HEK293T (cell line): Measurements from ENCODE around the gene TSPAN6.

Experiments
- CTCF ChIA-PET: fragments of 350-600 bp; formaldehyde crosslinking; extraction: SDS; loops from one replicate; lab custom pipeline; 2021; ENCODE audit warnings: antibody characterized with exemption, inconsistent platforms; lab: Yijun Ruan, JAX
- POLR2A ChIA-PET: fragments of 350-600 bp; formaldehyde crosslinking; extraction: SDS; loops from one replicate; lab custom pipeline; 2020; ENCODE audit warnings: antibody characterized with exemption, inconsistent platforms; lab: Yijun Ruan, JAX
- DNase-seq: peaks from one replicate; pipeline ENCODE4 v3.0.0; 2012; ENCODE audit warnings: mixed read lengths; ENCODE audit errors: extremely low spot score
- ARNT ChIP-seq: fragments of 450-650 bp; IDR thresholded peaks from 2 replicates; pipeline ENCODE4 v1.6.1; 2017; ENCODE audit warnings: mild to moderate bottlenecking
- BHLHE40 ChIP-seq: fragments of 450-650 bp; IDR thresholded peaks from 2 replicates; pipeline ENCODE4 v1.6.1; 2016; ENCODE audit warnings: mild to moderate bottlenecking, moderate library complexity, borderline replicate concordance
- CTBP1 ChIP-seq: fragments of 450-650 bp; IDR thresholded peaks from 2 replicates; pipeline ENCODE4 v1.6.1; 2016; ENCODE audit warnings: borderline replicate concordance
- ELF4 ChIP-seq: fragments of 450-650 bp; IDR thresholded peaks from 2 replicates; pipeline ENCODE4 v1.6.1; 2017; ENCODE audit warnings: antibody characterized with exemption
- FOXA1 ChIP-seq: fragments of 450-650 bp; IDR thresholded peaks from 2 replicates; pipeline ENCODE4 v1.6.1; 2016; ENCODE audit warnings: mild to moderate bottlenecking
- FOXK2 ChIP-seq: fragments of 450-650 bp; IDR thresholded peaks from 2 replicates; pipeline ENCODE4 v1.6.1; 2016; ENCODE audit warnings: mild to moderate bottlenecking
- FOXM1 ChIP-seq: fragments of 450-650 bp; IDR thresholded peaks from 2 replicates; pipeline ENCODE4 v1.6.1; 2017; ENCODE audit warnings: mild to moderate bottlenecking, borderline replicate concordance
- HDGF ChIP-seq: fragments of 450-650 bp; IDR thresholded peaks from 2 replicates; pipeline ENCODE4 v1.6.1; 2017; ENCODE audit warnings: antibody characterized with exemption, borderline replicate concordance
- L3MBTL2 ChIP-seq: fragments of 450-650 bp; conservative IDR thresholded peaks from 2 replicates; pipeline ENCODE4 v1.6.1; 2016; ENCODE audit warnings: mild to moderate bottlenecking
- LEF1 ChIP-seq: fragments of 450-650 bp; IDR thresholded peaks from 2 replicates; pipeline ENCODE4 v1.6.1; 2017; ENCODE audit warnings: mild to moderate bottlenecking, borderline replicate concordance
- NFRKB ChIP-seq: fragments of 450-650 bp; IDR thresholded peaks from 2 replicates; pipeline ENCODE4 v1.6.1; 2016; ENCODE audit warnings: mild to moderate bottlenecking, moderate library complexity
- SP1 ChIP-seq: fragments of 450-650 bp; IDR thresholded peaks from 2 replicates; pipeline ENCODE4 v1.6.1; 2017
- SUZ12 ChIP-seq: fragments of 450-650 bp; IDR thresholded peaks from 2 replicates; pipeline ENCODE4 v1.6.1; 2016; ENCODE audit warnings: mild to moderate bottlenecking
- TARDBP ChIP-seq: fragments of 450-650 bp; IDR thresholded peaks from 2 replicates; pipeline ENCODE4 v1.6.1; 2016
- ZNF384 ChIP-seq: fragments of 450-650 bp; IDR thresholded peaks from 2 replicates; pipeline ENCODE4 v1.6.1; 2016
- TF ChIP-seq, protein P1 (sequence below): fragments of 450-650 bp; IDR thresholded peaks from 2 replicates; pipeline ENCODE4 v1.6.1; 2016

TSPAN6 gene

DNA sequence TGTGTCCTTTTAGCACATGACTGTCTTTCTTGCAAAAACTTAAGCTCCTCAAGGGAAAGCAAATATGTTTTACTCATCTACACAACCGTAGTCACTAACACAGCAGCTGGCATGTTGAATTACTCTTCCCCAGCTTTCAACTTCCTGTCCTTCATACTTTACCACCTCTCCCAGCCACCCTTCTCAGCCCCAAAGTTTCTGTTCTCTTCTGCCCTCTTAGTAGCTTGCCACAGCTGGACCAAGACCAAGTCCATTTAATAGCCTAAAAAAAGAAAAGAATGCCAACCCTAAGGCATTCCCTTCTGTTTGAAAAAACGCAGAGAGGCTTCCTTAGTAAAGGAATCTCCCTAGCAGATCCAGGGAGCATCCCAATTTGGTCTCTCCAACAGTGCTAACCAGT is 44.1 kb upstream of the TSPAN6 start:
- TF ChIP-seq ARNT (no peak), TARDBP (no peak), ZNF384 (no peak), ELF4 (no peak), BHLHE40 (no peak), CTBP1 (no peak), FOXM1 (no peak), HDGF (no peak), L3MBTL2 (no peak), NFRKB (no peak), FOXK2 (no peak)
- TF ChIP-seq, protein P1, sequence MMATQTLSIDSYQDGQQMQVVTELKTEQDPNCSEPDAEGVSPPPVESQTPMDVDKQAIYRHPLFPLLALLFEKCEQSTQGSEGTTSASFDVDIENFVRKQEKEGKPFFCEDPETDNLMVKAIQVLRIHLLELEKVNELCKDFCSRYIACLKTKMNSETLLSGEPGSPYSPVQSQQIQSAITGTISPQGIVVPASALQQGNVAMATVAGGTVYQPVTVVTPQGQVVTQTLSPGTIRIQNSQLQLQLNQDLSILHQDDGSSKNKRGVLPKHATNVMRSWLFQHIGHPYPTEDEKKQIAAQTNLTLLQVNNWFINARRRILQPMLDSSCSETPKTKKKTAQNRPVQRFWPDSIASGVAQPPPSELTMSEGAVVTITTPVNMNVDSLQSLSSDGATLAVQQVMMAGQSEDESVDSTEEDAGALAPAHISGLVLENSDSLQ = no peak
- ChIA-PET CTCF (interaction anchor here (2.6 kb wide), 1 partner anchor 88 kb away, joined by 15 read pairs; no protein-coding TSS in a partner anchor), POLR2A (no interaction called here)
- DNase-seq = no peak

DNA sequence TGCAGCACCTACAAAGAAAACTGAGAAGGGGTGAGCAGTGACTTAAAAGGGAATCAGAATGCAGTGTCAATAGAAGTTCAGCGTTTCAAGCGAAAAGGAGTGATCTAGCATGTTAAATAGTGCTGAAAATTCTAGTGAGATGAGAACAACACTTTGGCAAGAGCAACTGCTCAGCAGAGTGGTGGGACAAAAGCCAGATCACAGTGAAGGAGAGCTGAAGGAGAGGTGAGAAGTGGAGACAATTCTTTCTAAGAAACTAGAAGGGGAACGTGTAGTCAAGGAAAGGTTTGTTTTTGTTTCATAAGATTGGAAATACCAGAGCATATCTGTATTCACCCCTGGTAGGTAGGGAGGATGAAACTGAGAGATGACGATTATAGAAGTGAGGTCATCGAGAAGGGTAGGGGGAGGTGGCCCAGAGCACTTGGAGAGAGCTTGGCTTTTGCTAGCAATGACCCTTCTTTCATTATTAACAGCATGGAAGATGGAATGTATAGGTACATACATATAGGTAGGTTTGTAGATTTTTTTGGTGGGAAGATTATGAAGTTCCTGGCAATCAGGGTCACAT is 41.1 kb upstream of the TSPAN6 start:
- CTCF ChIA-PET = interaction anchor here (1.6 kb wide), 1 partner anchor 91 kb away, joined by 4 read pairs; no protein-coding TSS in a partner anchor
- POLR2A ChIA-PET = no interaction called here
- no peak for TF ChIP-seq FOXA1
- no peak for TF ChIP-seq FOXK2
- no peak for TF ChIP-seq TARDBP
- TF ChIP-seq NFRKB = no peak
- no peak for TF ChIP-seq SP1
- TF ChIP-seq CTBP1 = no peak
- no peak for TF ChIP-seq FOXM1
- no peak for TF ChIP-seq ZNF384
- TF ChIP-seq ELF4 = no peak
- TF ChIP-seq L3MBTL2 = no peak
- TF ChIP-seq, protein P1 = no peak
- no peak for TF ChIP-seq LEF1
- no peak for TF ChIP-seq ARNT
- DNase-seq = no peak

DNA sequence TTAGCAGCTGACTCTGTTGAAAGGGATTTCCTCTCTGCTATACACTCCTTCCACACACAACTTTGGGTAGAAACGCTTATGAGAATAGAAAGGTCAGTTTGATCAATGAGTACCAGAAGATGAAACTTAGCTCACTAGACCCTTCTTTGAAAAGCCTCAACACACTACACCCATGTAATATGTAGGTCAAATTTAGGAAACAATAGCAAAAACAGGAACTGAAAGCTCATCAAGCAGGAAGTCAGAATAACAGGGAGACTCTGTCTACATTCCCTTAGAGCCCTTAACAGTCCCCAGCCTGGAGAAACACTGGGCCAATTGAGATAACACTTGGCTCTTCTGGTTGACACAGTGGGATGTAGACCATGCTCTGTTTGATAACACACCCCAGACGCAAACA is 38.1 kb upstream of the TSPAN6 start:
- no peak for DNase-seq
- CTCF ChIA-PET = interaction anchor here (1.0 to 1.9 kb wide), 3 partner anchors 21 to 94 kb away, joined by 3 to 16 read pairs (median 3); partner anchors contain the start of gene SYTL4
- POLR2A ChIA-PET = no interaction called here
- TF ChIP-seq HDGF = no peak
- TF ChIP-seq LEF1 = no peak
- TF ChIP-seq SUZ12 = no peak
- TF ChIP-seq BHLHE40 = no peak
- TF ChIP-seq FOXM1 = no peak
- no peak for TF ChIP-seq FOXK2
- TF ChIP-seq SP1 = no peak
- no peak for TF ChIP-seq ELF4
- TF ChIP-seq CTBP1 = no peak
- TF ChIP-seq ZNF384 = no peak

DNA sequence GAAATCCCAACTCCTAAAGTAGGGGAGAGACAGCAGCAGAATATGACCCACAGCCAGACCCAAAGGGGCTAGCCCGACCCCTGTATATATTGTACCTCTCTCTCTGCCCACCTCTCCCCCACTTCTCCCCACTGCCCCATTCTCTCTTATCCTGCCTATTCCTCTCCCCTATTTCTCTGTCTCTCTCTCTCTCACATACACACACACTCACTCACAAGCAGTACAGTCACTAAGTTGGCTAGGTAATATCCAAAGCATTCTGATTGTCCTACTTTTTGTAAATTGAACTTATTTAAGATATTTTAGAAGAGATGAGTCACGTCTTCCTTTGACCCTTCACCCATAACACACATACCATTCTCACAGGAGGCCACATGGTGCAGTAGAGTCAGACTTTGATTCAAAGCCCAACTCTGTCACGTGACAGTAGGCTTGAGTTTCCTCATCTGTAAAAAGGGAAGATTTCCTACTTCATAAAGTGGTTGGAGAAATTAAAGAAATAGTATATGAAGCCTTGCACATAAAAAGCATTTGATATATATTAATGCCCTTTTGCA is 36.9 kb upstream of the TSPAN6 start:
- POLR2A ChIA-PET = no interaction called here

DNA sequence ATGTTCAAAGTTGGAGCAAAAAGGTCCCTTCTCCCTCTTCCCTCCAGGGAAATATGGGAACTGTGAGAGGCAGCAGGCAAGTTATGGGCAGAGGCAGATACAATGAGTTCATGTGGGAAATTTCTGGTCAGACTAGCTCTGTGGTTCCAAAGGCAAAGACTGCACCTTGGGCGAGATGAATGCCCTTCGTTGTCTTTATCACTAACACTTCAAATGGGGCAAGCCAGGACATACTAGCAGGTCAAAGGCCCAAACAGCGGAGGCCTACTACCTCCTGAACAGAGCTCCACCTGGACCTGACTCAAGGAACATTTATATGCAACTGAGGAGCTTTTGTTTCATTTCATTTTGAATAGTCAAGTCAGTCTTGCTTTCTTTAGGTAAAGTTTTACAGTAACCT is 36.4 kb upstream of the TSPAN6 start:
- TF ChIP-seq NFRKB (no peak), SUZ12 (no peak)
- ChIA-PET CTCF (interaction anchor here (0.6 to 4.2 kb wide), 5 partner anchors 10 to 96 kb away, joined by 3 to 46 read pairs (median 11); no protein-coding TSS in a partner anchor), POLR2A (no interaction called here)
- DNase-seq = no peak

More for the DNA sequence above, 36.9 kb upstream of the TSPAN6 start:
- TF ChIP-seq FOXM1 = no peak
- TF ChIP-seq TARDBP = no peak
- TF ChIP-seq ZNF384 = no peak
- TF ChIP-seq SP1 = no peak
- TF ChIP-seq ARNT = no peak
- TF ChIP-seq CTBP1 = no peak
- TF ChIP-seq SUZ12 = no peak
- no peak; the same call in 1 of the 2 replicates for TF ChIP-seq L3MBTL2
- no peak for TF ChIP-seq FOXA1
- TF ChIP-seq LEF1 = no peak
- TF ChIP-seq ELF4 = no peak
- no peak for TF ChIP-seq NFRKB
- no peak for TF ChIP-seq BHLHE40
- CTCF ChIA-PET = interaction anchor here (0.6 to 4.2 kb wide), 3 partner anchors 19 to 96 kb away, joined by 3 to 46 read pairs (median 3); partner anchors contain the start of gene SYTL4
- DNase-seq = no peak

DNA sequence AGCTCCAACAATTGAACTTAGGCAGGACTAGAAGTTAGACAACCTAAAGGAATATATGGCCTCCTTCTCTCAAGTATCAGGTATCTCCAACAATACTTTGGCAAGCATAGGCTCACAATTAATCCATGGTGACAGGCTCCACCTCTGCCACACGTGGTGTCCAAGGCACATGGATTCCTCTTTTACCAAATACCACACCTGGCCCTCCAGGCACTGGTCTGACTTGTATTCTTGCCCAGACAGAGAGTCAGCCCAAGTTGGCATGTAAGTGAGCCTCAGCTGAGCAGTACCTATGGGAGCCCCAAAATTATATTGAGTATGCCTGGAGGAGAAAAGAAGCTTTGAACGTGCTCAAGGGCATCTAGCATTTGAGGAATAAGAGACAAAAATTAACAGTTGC is 27.0 kb upstream of the TSPAN6 start:
- POLR2A ChIA-PET = no interaction called here

More for the DNA sequence above, 27.0 kb upstream of the TSPAN6 start:
- TF ChIP-seq, protein P1 = no peak
- TF ChIP-seq SUZ12 = no peak
- no peak for TF ChIP-seq BHLHE40
- TF ChIP-seq ELF4 = no peak
- TF ChIP-seq CTBP1 = no peak
- TF ChIP-seq FOXK2 = no peak
- TF ChIP-seq FOXA1 = no peak
- CTCF ChIA-PET = interaction anchor here (0.5 to 2.2 kb wide), 2 partner anchors 8 to 781 kb away, joined by 3 to 11 read pairs; no protein-coding TSS in a partner anchor
- no peak for DNase-seq
